Stimulated activated CD8-positive, alpha-beta memory T cell treated with anti-CD3 and anti-CD28 coated beads, Interleukin-12 subunit alpha, Interleukin-12 subunit beta, amount 100 ng/mL, for 4 hours (primary cell): Measurements from ENCODE around the gene P2RY2.

Experiments
- DNase-seq: peaks from one replicate; pipeline ENCODE4 v3.0.0-alpha.2; 2020; ENCODE audit warnings: low read depth

Gene P2RY2

GRCh38 chr11:73205661-73206343, 12.3 kb upstream of the P2RY2 start:
- DNase-seq, result no peak

GRCh38 chr11:73206801-73207200, 11.3 kb upstream of the P2RY2 start:
- DNase-seq, result no peak

GRCh38 chr11:73209892-73210291, 8.2 kb upstream of the P2RY2 start:
- no peak for DNase-seq

GRCh38 chr11:73210916-73211667, 7.0 kb upstream of the P2RY2 start:
- DNase-seq, result no peak

GRCh38 chr11:73213196-73214143, 4.6 kb upstream of the P2RY2 start:
- no peak for DNase-seq

GRCh38 chr11:73215191-73216134, 2.6 kb upstream of the P2RY2 start:
- DNase-seq, result no peak

- DNase-seq, result no peak
Observed at GRCh38 chr11:73216465-73216864, 1.6 kb upstream of the P2RY2 start.

GRCh38 chr11:73217131-73217809, 811 bp upstream of the P2RY2 start:
- no peak for DNase-seq

GRCh38 chr11:73217810-73218105, 323 bp upstream of the P2RY2 start:
- no peak for DNase-seq

GRCh38 chr11:73218830-73219215, 742 bp downstream of the P2RY2 start:
- DNase-seq, result no peak

- DNase-seq, result no peak
Observed at GRCh38 chr11:73219396-73220285, 1.6 kb downstream of the P2RY2 start.

GRCh38 chr11:73221451-73221850, 3.4 kb downstream of the P2RY2 start:
- DNase-seq, result no peak

- no peak for DNase-seq
Observed at GRCh38 chr11:73221996-73222395, 3.9 kb downstream of the P2RY2 start.

GRCh38 chr11:73223998-73224730, 6.1 kb downstream of the P2RY2 start:
- DNase-seq, result no peak

- no peak for DNase-seq
Observed at GRCh38 chr11:73225001-73225686, 7.1 kb downstream of the P2RY2 start.

- no peak for DNase-seq
Observed at GRCh38 chr11:73225851-73226250, 7.8 kb downstream of the P2RY2 start.

- DNase-seq, result no peak
Observed at GRCh38 chr11:73226297-73227006, 8.4 kb downstream of the P2RY2 start.

- DNase-seq, result no peak
Observed at GRCh38 chr11:73227571-73228211, 9.6 kb downstream of the P2RY2 start.
